ENCODE measurements around the gene C2CD2.

DNA sequence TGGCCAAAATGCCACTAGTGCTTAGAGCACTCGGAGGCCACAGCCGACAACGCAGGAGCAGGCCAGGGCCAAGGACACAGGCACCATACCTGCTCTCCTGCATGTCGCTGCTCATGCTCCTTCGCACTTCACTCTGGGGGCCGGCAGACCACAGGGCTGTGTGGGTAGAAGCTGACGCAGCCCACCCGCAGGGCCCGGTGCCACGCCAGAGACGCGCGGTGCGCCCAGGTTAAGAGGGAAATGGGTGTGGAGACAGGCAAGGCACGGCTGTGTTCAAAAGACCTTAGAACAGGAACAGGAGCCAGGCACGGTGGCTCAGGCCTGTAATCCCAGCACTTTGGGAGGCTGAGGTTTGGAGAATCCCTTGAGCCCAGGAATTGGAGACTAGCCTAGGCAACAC is 61.1 kb downstream of the C2CD2 start:
- TF ChIP-seq, protein P1, sequence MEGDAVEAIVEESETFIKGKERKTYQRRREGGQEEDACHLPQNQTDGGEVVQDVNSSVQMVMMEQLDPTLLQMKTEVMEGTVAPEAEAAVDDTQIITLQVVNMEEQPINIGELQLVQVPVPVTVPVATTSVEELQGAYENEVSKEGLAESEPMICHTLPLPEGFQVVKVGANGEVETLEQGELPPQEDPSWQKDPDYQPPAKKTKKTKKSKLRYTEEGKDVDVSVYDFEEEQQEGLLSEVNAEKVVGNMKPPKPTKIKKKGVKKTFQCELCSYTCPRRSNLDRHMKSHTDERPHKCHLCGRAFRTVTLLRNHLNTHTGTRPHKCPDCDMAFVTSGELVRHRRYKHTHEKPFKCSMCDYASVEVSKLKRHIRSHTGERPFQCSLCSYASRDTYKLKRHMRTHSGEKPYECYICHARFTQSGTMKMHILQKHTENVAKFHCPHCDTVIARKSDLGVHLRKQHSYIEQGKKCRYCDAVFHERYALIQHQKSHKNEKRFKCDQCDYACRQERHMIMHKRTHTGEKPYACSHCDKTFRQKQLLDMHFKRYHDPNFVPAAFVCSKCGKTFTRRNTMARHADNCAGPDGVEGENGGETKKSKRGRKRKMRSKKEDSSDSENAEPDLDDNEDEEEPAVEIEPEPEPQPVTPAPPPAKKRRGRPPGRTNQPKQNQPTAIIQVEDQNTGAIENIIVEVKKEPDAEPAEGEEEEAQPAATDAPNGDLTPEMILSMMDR (IDR thresholded peaks at IDR 0.05 in 4 of 5, conservative IDR thresholded peaks at IDR 0.05 in 1 of 5), result no peak
- no peak for TF ChIP-seq POLR2A (IDR thresholded peaks at IDR 0.05)

Measured in gastrocnemius medialis (tissue), 4 donors.